B cell (primary cell): ENCODE data around the gene ORC1. TPM values are rescaled to one million over a fixed set of nuclear protein-coding genes. Genes with fewer than 3 reads are reported as not detected.

Experiments used
- ATAC-seq: fragments of 200-7000 bp; cut with Tn5 transposase; one replicate; pipeline ENCODE4 v1.10.0; 2021; ENCODE audit warnings: low read depth, mild to moderate bottlenecking, moderate number of reproducible peaks, moderate library complexity
- CTCF ChIA-PET: fragments of 350-600 bp; sonication (Branson Sonifier 250); formaldehyde crosslinking; loops from one replicate; lab custom pipeline; 2021; ENCODE audit warnings: antibody characterized with exemption, inconsistent platforms; lab: Charles Lee
- POLR2A ChIA-PET: fragments of 350-600 bp; sonication (Branson Sonifier 250); formaldehyde crosslinking; loops from one replicate; lab custom pipeline; 2021; ENCODE audit warnings: antibody characterized with exemption; lab: Charles Lee
- DNase-seq: peaks from one replicate; pipeline ENCODE4 v3.0.0; 2013
- H2AFZ ChIP-seq: 2 replicates; pipeline ENCODE4 v1.6.1; 2012; ENCODE audit warnings: mild to moderate bottlenecking, low read depth, low read length; ENCODE audit not compliant: insufficient read depth, poor library complexity, severe bottlenecking
- H3K27ac ChIP-seq, 2 donors: 1 replicate in 1 of 2; 2 replicates in 1 of 2; pipeline ENCODE4 v1.5.1; 2012 to 2013; ENCODE audit warnings: low read length in 2 of 2, mild to moderate bottlenecking in 2 of 2, moderate library complexity in 1 of 2
- H3K27me3 ChIP-seq, 4 experiments: fragments of 200-600 bp in 1 of 4; sonication (generic) in 1 of 4; replicated peaks in 1 of 4; 1 replicate in 2 of 4; 2 replicates in 2 of 4; pipeline versions ENCODE4 v1.6.1 to v1.7.0; 2013 to 2016; ENCODE audit warnings: low read length in 3 of 4, mild to moderate bottlenecking in 2 of 4, mixed read lengths in 1 of 4, moderate library complexity in 1 of 4; ENCODE audit not compliant: insufficient read depth in 4 of 4, control insufficient read depth in 3 of 4; ENCODE audit errors: control extremely low read depth in 1 of 4
- H3K36me3 ChIP-seq, 2 experiments: replicated peaks in 1 of 2; 1 replicate in 1 of 2; 2 replicates in 1 of 2; pipeline versions ENCODE4 v1.6.1 to v1.7.1; 2013; ENCODE audit warnings: low read length in 1 of 2; ENCODE audit not compliant: insufficient read depth in 2 of 2, control insufficient read depth in 1 of 2; ENCODE audit errors: control extremely low read depth in 1 of 2, extremely low read depth in 1 of 2
- H3K4me1 ChIP-seq, 2 donors: fragments of 200-600 bp in 1 of 2; sonication (generic) in 1 of 2; 1 replicate in 1 of 2; 2 replicates in 1 of 2; pipeline versions ENCODE4 v1.5.1 to v1.6.1; 2013 to 2017; ENCODE audit warnings: low read length in 2 of 2; ENCODE audit not compliant: control insufficient read depth in 2 of 2, insufficient read depth in 2 of 2
- H3K4me2 ChIP-seq: replicated peaks from 2 replicates; pipeline ENCODE3; 2012; ENCODE audit warnings: mild to moderate bottlenecking, low read depth, low read length; ENCODE audit not compliant: poor library complexity, severe bottlenecking
- H3K4me3 ChIP-seq, 5 experiments: fragments of 200-600 bp in 1 of 5; sonication (generic) in 1 of 5; 1 replicate in 3 of 5; 2 replicates in 2 of 5; pipeline versions ENCODE4 v1.5.1 to v1.7.0; 2011 to 2016; ENCODE audit warnings: low read length in 4 of 5, mild to moderate bottlenecking in 4 of 5, low read depth in 2 of 5, control low read depth in 1 of 5, moderate library complexity in 1 of 5; ENCODE audit not compliant: insufficient read depth in 1 of 5; ENCODE audit errors: control extremely low read depth in 1 of 5, extremely low read depth in 1 of 5
- H3K79me2 ChIP-seq: fragments of 200-600 bp; sonication (generic); one replicate; pipeline ENCODE4 v1.6.0; 2016; ENCODE audit warnings: low read length; ENCODE audit not compliant: control insufficient read depth, insufficient read depth
- H3K9ac ChIP-seq: fragments of 200-600 bp; sonication (generic); 2 replicates; pipeline ENCODE4 v1.6.1; 2017; ENCODE audit warnings: mild to moderate bottlenecking, low read length, moderate library complexity
- H3K9me3 ChIP-seq, 3 donors: one replicate each; pipeline versions ENCODE4 v1.6.1 to v1.7.1; 2013; ENCODE audit warnings: low read length in 2 of 3; ENCODE audit not compliant: control insufficient read depth in 2 of 3, insufficient read depth in 1 of 3; ENCODE audit errors: control extremely low read depth in 1 of 3
- H4K20me1 ChIP-seq: 2 replicates; pipeline ENCODE4 v1.6.0; 2012; ENCODE audit warnings: mild to moderate bottlenecking, low read length; ENCODE audit not compliant: insufficient read depth, control insufficient read depth, poor library complexity, severe bottlenecking
- H3K27ac Mint-ChIP-seq: one replicate; pipeline ENCODE4 v1.8.0; 2021; ENCODE audit warnings: mixed read lengths
- H3K27me3 Mint-ChIP-seq: one replicate; pipeline ENCODE4 v1.8.0; 2021; ENCODE audit warnings: mixed read lengths
- H3K4me1 Mint-ChIP-seq: one replicate; pipeline ENCODE4 v1.8.0; 2021; ENCODE audit warnings: mixed read lengths
- H3K4me3 Mint-ChIP-seq: one replicate; pipeline ENCODE4 v1.8.0; 2021; ENCODE audit warnings: mixed read lengths
- H3K9me3 Mint-ChIP-seq: one replicate; pipeline ENCODE4 v1.8.0; 2022; ENCODE audit warnings: mixed read lengths; ENCODE audit not compliant: insufficient read depth
- EZH2 ChIP-seq: IDR thresholded peaks from 2 replicates; pipeline ENCODE4 v1.6.1; 2012; ENCODE audit warnings: borderline replicate concordance, low read depth, mild to moderate bottlenecking, moderate library complexity, low read length; ENCODE audit not compliant: insufficient read depth, poor library complexity, severe bottlenecking
- WGBS: methylation state at CpG from one replicate; pipeline ENCODE4 v1.1.5; 2013; ENCODE audit warnings: missing lambda C conversion rate; ENCODE audit not compliant: insufficient coverage; 5-methylcytosine and 5-hydroxymethylcytosine counted together
- intact Hi-C: fragments of 100-400 bp; cut with micrococcal nuclease; formaldehyde crosslinking; loops from one replicate; pipeline ENCODE4 v1.10.0; 2022
- polyA plus RNA-seq: library from polyadenylated mRNA; depleted of rRNA; stranded (reverse); fragments of >200 nt; gene quantifications from 2 replicates; pipeline ENCODE4 v1.2.3, GENCODE V29; 2012
- total RNA-seq, 2 donors: library from RNA; stranded (reverse); fragments of 120-200 nt in 1 of 2; gene quantifications; 1 replicate in 1 of 2; 2 replicates in 1 of 2; pipeline versions ENCODE4 v1.2.3 to v1.2.4, GENCODE V29; 2013 to 2022
- TF ChIP-seq, protein P1 (sequence below): fragments of 200-600 bp; IDR thresholded peaks from one replicate; pipeline ENCODE4 v1.8.0; 2022; ENCODE audit warnings: antibody characterized with exemption, mild to moderate bottlenecking

ORC1 gene
- total and polyA plus RNA-seq, 2 donors (not counting 1 experiment from before 2014, with no cell fraction given) = 0.78 to 1.3 TPM

DNA sequence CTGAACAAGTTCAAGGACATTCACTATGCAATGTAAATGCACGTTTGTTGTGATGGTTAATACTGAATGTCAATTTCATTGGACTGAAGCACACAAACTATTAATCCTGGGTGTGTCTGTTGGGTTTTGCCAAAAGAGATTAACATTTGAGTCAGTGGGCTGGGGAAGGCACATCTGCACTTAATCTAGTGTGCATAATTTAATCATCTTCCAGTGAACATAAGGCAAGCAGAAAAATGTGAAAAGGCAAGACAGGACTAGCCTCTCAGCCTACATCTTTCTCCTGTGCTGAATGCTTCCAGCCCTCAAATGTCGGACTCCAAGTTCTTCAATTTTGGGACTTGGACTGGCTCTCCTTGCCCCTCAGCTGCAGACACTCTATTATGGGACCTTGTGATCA lies 40.2 kb upstream of the ORC1 start:
- Histone ChIP-seq H3K27ac (no peak overlapping the region), H3K27me3 (no peaks in the 10 kb centered on the region), H3K4me2 (no peak overlapping the region), H3K36me3 (peaks cover 15 to 47% of the 10 kb centered on the region in 2 experiments), H2AFZ (no peak overlapping the region), H3K4me1 (no peaks in the 10 kb centered on the region), H3K4me3 (no peak overlapping the region), H3K9ac (no peak overlapping the region), H4K20me1 (no peaks in the 10 kb centered on the region), H3K79me2 (no peaks in the 10 kb centered on the region), H3K9me3 (no peaks in the 10 kb centered on the region)
- ChIA-PET CTCF (no interaction called here), POLR2A (no interaction called here)
- no peak for DNase-seq
- ATAC-seq = no peak
- H3K9me3 Mint-ChIP-seq = no peaks in the 10 kb centered on the region
- H3K4me1 Mint-ChIP-seq = no peaks in the 10 kb centered on the region
- no peak overlapping the region for H3K4me3 Mint-ChIP-seq
- H3K27me3 Mint-ChIP-seq = no peaks in the 10 kb centered on the region
- no CpG with 5 or more reads among the region's 2 CpGs for WGBS
- TF ChIP-seq EZH2 = no peak
- TF ChIP-seq, protein P1, sequence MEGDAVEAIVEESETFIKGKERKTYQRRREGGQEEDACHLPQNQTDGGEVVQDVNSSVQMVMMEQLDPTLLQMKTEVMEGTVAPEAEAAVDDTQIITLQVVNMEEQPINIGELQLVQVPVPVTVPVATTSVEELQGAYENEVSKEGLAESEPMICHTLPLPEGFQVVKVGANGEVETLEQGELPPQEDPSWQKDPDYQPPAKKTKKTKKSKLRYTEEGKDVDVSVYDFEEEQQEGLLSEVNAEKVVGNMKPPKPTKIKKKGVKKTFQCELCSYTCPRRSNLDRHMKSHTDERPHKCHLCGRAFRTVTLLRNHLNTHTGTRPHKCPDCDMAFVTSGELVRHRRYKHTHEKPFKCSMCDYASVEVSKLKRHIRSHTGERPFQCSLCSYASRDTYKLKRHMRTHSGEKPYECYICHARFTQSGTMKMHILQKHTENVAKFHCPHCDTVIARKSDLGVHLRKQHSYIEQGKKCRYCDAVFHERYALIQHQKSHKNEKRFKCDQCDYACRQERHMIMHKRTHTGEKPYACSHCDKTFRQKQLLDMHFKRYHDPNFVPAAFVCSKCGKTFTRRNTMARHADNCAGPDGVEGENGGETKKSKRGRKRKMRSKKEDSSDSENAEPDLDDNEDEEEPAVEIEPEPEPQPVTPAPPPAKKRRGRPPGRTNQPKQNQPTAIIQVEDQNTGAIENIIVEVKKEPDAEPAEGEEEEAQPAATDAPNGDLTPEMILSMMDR = no peak
- no peak overlapping the region for H3K27ac Mint-ChIP-seq
- intact Hi-C loops = no loop called here

DNA sequence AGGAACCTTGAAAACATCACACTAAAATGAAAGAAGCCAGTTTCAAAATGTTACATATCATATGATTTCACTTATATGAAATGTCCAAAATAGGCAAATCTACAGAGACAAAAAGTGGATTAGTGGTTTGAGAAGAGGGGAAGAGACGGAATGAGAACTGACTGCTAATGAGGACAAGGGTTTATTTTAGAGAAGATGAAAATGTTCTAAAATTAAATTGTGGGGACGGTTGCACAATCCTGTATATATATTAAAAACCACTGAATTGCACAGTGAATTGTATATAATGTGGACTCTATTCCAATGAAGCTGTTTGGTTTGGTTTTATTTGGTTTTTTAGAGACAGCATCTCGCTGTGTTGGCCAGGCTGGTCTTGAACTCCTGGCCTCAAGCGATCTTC lies 35.8 kb upstream of the ORC1 start:
- ATAC-seq (no peak), DNase-seq (no peak)
- Histone ChIP-seq H3K79me2 (no peaks in the 10 kb centered on the region), H3K27me3 (no peaks in the 10 kb centered on the region), H3K9ac (no peak overlapping the region), H3K4me3 (no peak overlapping the region), H3K4me2 (no peak overlapping the region), H2AFZ (no peak overlapping the region), H3K4me1 (no peaks in the 10 kb centered on the region), H3K27ac (no peak overlapping the region), H3K9me3 (no peaks in the 10 kb centered on the region), H3K36me3 (peaks cover 19 to 51% of the 10 kb centered on the region in 2 experiments), H4K20me1 (no peaks in the 10 kb centered on the region)
- Mint-ChIP-seq H3K27ac (no peak overlapping the region), H3K27me3 (no peaks in the 10 kb centered on the region), H3K4me1 (no peaks in the 10 kb centered on the region), H3K4me3 (no peak overlapping the region), H3K9me3 (no peaks in the 10 kb centered on the region)
- TF ChIP-seq, protein P1 = no peak
- TF ChIP-seq EZH2 = no peak
- intact Hi-C loops = no loop called here
- ChIA-PET CTCF (no interaction called here), POLR2A (no interaction called here)
- WGBS = no CpG with 5 or more reads among the region's 4 CpGs
